ES-I3 (cell line): ENCODE results near the gene ATP6V0D1.

Experiments used
- H3K36me3 ChIP-seq: 2 replicates; pipeline ENCODE4 v1.6.1; 2013; ENCODE audit warnings: mild to moderate bottlenecking, low read length, control low read depth, moderate library complexity; ENCODE audit not compliant: insufficient read depth
- H3K4me1 ChIP-seq: 2 replicates; pipeline ENCODE4 v1.6.1; 2013; ENCODE audit warnings: mild to moderate bottlenecking, control low read depth, low read length; ENCODE audit not compliant: insufficient read depth
- H3K9ac ChIP-seq: 2 replicates; pipeline ENCODE4 v1.6.1; 2013; ENCODE audit warnings: low read depth, mild to moderate bottlenecking, low read length, moderate library complexity
- H3K9me3 ChIP-seq: 2 replicates; pipeline ENCODE4 v1.6.1; 2013; ENCODE audit warnings: mild to moderate bottlenecking, low read length, moderate library complexity; ENCODE audit not compliant: control insufficient read depth, insufficient read depth

Gene ATP6V0D1

DNA sequence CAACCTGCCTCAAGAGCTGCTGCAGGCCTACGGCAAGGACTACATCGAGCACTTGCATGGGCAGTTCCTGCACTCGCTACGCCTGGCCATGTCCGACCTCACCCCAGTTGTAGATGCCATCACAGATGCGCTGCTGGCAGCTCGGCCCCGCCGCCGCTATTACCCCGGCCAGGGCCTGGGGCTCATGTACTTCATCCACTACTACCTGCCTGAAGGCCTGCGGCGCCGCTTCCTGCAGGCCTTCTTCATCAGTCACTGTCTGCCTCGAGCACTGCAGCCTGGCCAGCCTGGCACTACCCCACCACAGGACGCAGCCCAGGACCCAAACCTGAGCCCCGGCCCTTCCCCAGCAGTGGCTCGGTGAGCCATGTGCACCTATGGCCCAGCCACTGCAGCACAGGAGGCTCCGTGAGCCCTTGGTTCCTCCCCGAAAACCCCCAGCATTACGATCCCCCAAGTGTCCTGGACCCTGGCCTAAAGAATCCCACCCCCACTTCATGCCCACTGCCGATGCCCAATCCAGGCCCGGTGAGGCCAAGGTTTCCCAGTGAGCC lies 44.2 kb downstream of the ATP6V0D1 start:
- no peaks in the 10 kb centered on the region for H3K9me3 ChIP-seq
- no peaks in the 10 kb centered on the region for H3K36me3 ChIP-seq
- no peak overlapping the region for H3K9ac ChIP-seq
- H3K4me1 ChIP-seq: peaks cover 7% of the 10 kb centered on the region; the same call in 1 of the 2 replicates

DNA sequence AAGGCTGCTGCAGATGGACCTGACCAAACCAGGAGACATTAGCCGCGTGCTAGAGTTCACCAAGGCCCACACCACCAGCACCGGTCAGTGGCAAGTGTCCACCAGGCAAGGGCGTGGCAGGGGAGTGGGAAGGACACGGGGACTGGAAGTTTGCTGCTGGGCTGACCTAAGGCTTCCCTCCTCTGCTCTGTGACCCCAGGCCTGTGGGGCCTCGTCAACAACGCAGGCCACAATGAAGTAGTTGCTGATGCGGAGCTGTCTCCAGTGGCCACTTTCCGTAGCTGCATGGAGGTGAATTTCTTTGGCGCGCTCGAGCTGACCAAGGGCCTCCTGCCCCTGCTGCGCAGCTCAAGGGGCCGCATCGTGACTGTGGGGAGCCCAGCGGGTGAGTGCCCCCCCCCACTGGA lies 45.2 kb downstream of the ATP6V0D1 start:
- peaks cover 7% of the 10 kb centered on the region; the same call in 1 of the 2 replicates for H3K4me1 ChIP-seq
- H3K36me3 ChIP-seq: no peaks in the 10 kb centered on the region
- no peak overlapping the region for H3K9ac ChIP-seq
- no peaks in the 10 kb centered on the region for H3K9me3 ChIP-seq

DNA sequence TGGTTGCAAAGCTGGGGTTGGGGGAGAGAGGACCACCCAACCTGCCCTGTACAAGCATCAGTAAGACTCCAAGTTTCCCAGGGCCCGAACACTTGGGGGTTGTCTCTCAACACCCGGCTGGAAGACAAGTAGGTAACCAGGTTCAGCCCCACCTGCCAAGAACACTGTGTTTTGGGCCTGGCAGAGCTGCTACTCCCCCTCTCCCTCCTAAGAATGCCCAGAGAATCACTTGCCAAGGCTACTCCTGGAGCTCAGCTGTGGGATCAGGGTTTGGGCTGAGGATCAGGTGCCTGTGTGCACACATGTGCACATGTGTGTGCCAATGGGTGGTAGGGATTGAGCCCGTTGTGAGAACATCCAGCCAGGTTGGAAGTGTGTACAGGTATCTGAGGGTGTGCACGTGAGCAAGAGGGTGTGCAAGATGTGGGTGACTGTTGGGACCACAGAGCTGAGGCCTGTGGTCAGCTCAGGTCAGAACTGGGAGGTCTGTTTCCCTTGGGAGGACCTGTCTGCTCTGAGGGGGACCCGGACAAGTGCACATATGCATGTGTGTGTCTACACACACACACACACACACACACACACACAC lies 47.7 kb downstream of the ATP6V0D1 start:
- H3K9ac ChIP-seq: no peak overlapping the region
- H3K36me3 ChIP-seq: no peaks in the 10 kb centered on the region
- peaks cover 13% of the 10 kb centered on the region; the same call in 1 of the 2 replicates for H3K4me1 ChIP-seq
- no peaks in the 10 kb centered on the region for H3K9me3 ChIP-seq

DNA sequence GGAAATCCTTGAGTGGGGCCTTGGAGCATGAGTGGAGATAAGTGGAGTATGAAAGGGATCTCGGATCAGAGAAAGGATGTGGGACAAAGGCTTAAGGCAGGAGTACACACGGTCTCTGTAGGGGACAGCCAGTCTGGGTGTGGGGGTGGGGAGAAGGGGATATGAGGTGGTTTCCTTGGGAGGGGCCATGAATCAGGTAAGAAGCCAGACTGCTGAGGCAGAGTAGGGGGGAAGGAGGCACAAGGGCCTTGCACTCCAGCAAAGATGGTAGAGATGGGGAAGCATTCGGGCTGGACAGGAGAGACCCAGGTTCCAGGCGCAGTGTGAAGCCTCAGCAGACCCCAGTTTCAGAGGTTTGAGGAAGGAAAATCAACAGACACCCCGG lies 48.5 kb downstream of the ATP6V0D1 start:
- Histone ChIP-seq H3K9me3 (no peaks in the 10 kb centered on the region), H3K9ac (peak overlapping the region; percentile 35; the same call in 1 of the 2 replicates), H3K4me1 (peaks cover 17% of the 10 kb centered on the region; the same call in 1 of the 2 replicates)

DNA sequence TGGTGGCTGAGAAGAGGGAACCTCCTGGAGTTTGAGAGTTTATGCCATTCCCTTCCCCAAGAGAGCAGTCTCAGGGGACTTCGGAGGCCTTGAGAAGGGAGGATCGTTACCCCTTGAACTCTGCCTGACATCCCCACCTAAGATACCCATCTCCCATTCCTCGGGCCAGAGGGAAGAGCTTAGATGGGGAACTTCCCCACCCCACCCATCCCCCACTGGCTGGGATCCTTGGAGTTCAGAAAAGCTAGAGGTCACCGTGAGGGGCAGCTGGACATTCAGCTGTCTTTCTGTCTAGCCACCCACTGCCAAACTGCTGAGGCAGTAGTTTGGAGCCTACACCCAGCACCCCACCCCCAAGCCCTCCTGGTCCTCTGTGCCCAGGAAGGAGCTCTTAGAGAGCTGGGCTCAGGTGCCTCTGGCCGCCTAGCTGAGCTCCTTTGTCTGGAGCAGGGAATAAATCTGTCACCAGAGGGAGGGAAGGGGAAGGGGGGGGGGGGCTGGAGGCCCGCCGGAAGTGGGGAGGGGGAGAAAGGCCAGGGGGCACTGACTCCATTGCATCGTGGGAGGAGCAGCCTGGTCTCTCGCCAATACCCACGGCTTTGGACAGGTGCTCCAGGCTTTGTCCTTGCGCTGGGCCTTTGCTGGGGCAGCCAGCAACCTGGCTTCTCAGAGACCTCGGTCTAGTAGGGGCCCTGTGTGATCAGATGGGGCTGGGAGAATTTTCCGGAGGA lies 49.0 kb downstream of the ATP6V0D1 start:
- peak overlapping the region; percentile 76 for H3K9ac ChIP-seq

More for the DNA sequence above, 48.5 kb downstream of the ATP6V0D1 start:
- no peaks in the 10 kb centered on the region for H3K36me3 ChIP-seq

DNA sequence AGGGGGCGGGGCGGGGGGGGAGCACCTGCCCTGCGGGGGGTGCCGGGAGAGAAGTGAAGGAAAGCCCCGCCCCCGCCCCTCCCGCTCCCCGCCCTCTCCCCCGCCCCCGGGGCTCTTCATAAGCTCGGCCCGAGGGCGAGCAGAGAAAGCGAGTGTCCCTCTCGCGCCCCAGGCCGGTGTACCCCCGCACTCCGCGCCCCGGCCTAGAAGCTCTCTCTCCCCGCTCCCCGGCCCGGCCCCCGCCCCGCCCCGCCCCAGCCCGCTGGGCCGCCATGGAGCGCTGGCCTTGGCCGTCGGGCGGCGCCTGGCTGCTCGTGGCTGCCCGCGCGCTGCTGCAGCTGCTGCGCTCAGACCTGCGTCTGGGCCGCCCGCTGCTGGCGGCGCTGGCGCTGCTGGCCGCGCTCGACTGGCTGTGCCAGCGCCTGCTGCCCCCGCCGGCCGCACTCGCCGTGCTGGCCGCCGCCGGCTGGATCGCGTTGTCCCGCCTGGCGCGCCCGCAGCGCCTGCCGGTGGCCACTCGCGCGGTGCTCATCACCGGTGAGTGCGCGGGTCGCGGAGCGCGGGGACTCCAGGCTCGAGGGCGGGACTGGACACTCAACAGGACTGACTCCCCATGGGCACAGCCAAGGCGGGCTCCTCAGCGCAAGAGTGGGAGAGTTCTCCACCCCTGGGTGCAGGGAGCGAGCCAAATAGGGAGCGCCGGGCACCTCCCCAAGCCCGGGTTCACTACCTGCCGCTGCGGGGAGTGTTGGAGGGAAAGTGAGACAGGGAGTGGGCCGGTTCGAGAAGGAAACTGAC lies 49.8 kb downstream of the ATP6V0D1 start, which contains the start of gene HSD11B2:
Gene HSD11B2, plus strand, starts transcription at position 145 of the 798 bp plus-strand sequence. Its CDS starts 128 bp downstream, at position 273.
- Histone ChIP-seq H3K36me3 (no peaks in the 10 kb centered on the region), H3K9me3 (no peaks in the 10 kb centered on the region), H3K4me1 (peaks cover 17% of the 10 kb centered on the region; the same call in 1 of the 2 replicates), H3K9ac (peak within 1 kb of the TSS; percentile 76)

More for the DNA sequence above, 49.0 kb downstream of the ATP6V0D1 start:
- no peaks in the 10 kb centered on the region for H3K36me3 ChIP-seq
- H3K4me1 ChIP-seq: peaks cover 17% of the 10 kb centered on the region; the same call in 1 of the 2 replicates
- H3K9me3 ChIP-seq: no peaks in the 10 kb centered on the region

DNA sequence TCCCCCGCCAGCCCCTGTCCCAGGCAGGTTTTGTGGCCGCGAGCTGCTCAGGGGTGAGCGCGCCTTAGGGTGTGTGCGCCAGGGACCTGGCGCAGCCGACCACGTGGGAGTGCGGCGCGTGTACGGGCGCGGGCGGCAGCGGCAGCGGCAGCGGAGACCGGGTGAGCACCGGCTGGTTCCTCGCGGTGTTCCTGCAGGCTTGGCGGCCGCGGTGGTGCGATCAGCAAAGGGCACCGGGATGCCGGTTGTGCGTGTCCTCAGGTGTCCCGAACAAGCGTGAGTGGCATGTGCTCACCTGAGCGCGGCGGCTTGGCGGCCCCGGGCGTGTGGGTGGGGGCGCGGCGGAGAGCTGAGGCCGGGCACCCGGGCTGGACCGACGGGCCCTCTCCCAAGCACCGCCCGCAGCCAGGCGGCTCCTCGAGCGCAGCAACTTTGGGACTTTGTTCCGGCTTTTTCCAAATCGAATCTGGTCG lies 50.4 kb downstream of the ATP6V0D1 start:
- Histone ChIP-seq H3K4me1 (peaks cover 20% of the 10 kb centered on the region), H3K9ac (peak overlapping the region; percentile 50), H3K36me3 (no peaks in the 10 kb centered on the region), H3K9me3 (no peaks in the 10 kb centered on the region)

DNA sequence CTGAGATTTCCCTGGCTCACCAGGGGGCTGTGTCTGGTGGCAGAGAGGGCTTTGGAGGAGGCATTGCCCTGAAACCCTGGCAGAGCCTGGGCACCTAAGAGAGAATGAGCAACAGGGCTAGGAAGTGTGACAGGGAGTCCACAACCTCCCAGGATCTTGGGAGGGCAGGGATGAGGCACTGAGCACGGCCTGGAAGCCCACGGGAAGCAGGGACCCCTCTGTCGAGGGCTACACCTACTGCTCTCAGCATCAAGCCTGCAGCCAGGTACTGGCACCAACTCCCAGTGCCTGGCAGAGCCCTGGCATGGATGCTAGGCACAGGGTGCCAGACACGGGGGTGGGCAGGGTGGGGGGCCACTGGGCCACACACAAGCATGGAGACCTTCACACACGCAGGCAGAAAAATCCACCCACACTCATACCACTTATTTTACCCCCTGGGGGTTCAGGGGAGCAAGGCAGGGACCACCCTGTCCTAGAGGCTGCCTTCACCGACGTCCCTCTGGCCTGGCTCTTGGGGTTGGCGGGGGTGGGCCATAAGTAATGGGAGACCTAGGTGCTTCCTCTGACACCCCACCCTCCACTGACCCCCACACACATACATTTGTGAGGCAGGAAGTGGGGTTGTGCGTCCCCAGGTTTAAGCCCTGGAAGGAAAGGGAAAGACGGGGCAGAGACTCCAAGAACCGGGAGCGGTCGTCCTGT lies 51.0 kb downstream of the ATP6V0D1 start:
- peaks cover 26% of the 10 kb centered on the region for H3K4me1 ChIP-seq
- H3K9me3 ChIP-seq: no peaks in the 10 kb centered on the region
- H3K9ac ChIP-seq: peak overlapping the region; percentile 50
- no peaks in the 10 kb centered on the region for H3K36me3 ChIP-seq

DNA sequence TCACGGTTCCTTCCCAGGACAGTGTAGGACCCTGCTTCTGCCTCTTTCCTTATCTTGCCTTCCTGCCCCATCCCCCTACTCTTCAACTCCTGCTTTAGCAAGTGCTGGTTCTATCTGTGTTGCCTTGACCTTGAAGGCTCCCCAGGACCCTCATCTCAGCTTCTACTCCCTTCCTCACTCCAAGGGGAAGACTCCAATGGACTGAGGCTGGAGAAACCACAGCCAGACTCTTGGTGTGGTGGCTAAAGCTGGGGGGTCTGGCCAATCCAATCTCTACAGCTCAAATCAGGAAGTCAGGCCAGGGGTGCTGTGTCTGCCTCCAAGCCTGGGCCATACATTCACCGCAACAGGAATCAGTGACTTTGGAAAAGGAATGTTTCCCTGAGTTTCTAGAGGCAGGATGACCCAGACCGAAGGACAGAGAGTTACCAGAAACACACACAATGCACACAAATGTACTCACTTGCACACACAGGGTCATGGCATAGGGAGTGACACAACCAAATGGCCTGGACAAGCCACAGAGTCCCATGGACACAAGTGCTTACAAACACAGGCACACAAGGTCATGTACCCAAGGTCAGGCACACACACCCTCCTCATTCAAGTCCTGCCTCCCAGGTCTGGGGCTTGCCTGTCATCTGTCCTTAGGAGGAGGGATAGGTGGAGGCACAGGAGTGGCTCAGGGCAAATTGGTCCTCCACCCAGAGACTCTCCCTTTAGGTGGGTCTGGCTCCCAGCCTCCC lies 51.7 kb downstream of the ATP6V0D1 start:
- H3K36me3 ChIP-seq: no peaks in the 10 kb centered on the region
- no peak overlapping the region for H3K9ac ChIP-seq

DNA sequence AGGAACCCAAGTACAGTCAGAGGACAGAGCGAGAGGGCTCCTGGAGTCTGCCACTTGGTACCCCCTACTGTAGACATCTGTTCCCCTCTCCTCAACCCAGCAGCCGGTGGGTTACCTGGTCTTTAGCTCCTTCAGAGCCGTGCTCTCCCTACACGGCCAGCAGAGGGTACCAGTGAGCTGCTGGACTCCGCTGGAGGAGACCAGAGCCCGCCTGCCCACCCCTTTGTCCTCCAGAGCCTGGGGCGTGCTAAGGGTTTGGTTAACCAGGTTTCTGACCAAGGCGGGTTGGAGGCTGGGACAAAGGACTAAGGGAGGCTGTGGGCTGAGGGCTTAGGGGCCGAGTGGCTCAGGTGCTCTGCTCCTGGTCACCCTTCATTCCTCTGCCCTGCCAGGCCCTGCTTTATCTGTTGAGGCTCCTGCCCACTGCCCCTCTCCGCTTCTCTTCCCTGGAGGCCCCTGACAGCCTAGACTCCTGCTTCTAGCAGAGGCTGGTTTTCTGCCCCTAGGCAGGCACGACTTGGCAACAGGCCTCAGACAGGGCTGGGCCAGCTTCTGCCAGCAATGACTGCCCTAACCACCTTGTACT lies 52.7 kb downstream of the ATP6V0D1 start:
- H3K36me3 ChIP-seq: no peaks in the 10 kb centered on the region
- no peaks in the 10 kb centered on the region for H3K9me3 ChIP-seq
- no peak overlapping the region for H3K9ac ChIP-seq
- H3K4me1 ChIP-seq: peaks cover 41% of the 10 kb centered on the region

More for the DNA sequence above, 51.7 kb downstream of the ATP6V0D1 start:
- H3K9me3 ChIP-seq: no peaks in the 10 kb centered on the region
- H3K4me1 ChIP-seq: peaks cover 33% of the 10 kb centered on the region

DNA sequence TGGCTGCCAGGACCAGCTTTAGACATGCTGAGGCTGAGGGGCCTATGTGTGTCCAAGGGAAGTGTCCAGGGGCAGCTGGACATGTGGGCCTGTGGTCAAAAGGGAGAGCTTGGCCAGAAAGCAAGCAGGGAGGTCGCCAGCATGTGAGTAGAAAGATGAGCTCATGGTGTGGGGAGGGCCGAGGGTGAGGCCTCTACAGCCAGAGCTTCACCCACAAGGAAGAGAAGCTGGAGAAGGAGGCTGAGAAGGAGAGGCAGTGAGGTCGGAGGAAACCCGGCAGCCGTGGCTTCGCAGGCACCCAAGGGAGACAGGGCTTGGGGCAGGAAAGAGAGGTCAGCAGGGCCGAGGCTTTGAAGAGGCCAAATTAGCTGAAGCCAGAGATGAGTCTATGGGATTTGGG lies 54.0 kb downstream of the ATP6V0D1 start:
- Histone ChIP-seq H3K9ac (no peak overlapping the region), H3K4me1 (peaks cover 46% of the 10 kb centered on the region)

DNA sequence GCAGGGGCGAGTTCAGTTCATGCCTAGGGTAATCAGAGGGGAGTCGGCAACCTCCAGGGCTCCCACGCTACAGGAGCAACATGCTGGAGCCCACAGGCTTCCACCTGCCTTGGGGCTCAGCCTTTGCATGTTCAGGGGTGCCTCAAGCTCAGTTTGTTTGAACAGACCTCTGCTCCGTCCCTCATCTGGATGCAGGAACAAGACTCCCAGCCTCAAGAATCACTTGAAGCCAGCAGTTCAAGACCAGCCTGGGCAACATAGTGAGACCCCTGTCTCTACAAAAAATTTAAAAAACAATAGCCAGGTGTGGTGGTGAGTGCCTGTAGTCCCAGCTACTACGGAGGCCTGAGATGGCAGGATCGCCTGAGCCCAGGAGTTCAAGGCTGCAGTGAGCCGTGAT lies 54.9 kb downstream of the ATP6V0D1 start:
- peaks cover 52% of the 10 kb centered on the region for H3K4me1 ChIP-seq
- no peak overlapping the region for H3K9ac ChIP-seq
- no peaks in the 10 kb centered on the region for H3K9me3 ChIP-seq
- H3K36me3 ChIP-seq: no peaks in the 10 kb centered on the region

More for the DNA sequence above, 54.0 kb downstream of the ATP6V0D1 start:
- H3K9me3 ChIP-seq: no peaks in the 10 kb centered on the region
- no peaks in the 10 kb centered on the region for H3K36me3 ChIP-seq

DNA sequence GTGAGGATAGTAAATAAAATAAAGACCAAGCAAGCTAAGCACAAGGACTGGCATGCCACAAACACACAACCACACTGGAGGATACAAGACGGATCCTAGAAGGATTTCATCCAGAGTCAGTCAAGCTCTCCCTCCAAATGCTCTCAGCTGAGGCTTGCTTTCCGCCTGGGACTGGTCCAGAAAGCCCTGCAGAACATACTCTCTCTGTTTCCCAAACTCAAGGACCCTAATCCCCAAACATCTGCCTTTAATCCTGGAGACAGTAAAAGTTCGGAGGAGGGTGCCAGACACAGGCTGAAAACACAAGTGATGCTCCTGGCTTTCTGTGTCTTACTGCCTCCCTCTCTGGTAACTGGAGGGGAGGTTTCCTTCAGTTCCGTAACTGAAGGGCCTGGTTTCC lies 55.4 kb downstream of the ATP6V0D1 start:
- H3K9me3 ChIP-seq: no peaks in the 10 kb centered on the region
- no peaks in the 10 kb centered on the region for H3K36me3 ChIP-seq
- H3K9ac ChIP-seq: no peak overlapping the region
- H3K4me1 ChIP-seq: peaks cover 52% of the 10 kb centered on the region
